SK-N-SH (cell line): Measurements from ENCODE around the gene GSTM4.

Source experiments
- SIN3A ChIP-seq: IDR thresholded peaks from 2 replicates; pipeline ENCODE4 v1.6.1; 2012; ENCODE audit warnings: low read depth, mild to moderate bottlenecking, low read length, moderate library complexity, borderline replicate concordance
- SMC3 ChIP-seq: IDR thresholded peaks from 2 replicates; pipeline ENCODE4 v1.6.1; 2012; ENCODE audit warnings: low read depth, low read length, improper control_type of control experiment

DNA sequence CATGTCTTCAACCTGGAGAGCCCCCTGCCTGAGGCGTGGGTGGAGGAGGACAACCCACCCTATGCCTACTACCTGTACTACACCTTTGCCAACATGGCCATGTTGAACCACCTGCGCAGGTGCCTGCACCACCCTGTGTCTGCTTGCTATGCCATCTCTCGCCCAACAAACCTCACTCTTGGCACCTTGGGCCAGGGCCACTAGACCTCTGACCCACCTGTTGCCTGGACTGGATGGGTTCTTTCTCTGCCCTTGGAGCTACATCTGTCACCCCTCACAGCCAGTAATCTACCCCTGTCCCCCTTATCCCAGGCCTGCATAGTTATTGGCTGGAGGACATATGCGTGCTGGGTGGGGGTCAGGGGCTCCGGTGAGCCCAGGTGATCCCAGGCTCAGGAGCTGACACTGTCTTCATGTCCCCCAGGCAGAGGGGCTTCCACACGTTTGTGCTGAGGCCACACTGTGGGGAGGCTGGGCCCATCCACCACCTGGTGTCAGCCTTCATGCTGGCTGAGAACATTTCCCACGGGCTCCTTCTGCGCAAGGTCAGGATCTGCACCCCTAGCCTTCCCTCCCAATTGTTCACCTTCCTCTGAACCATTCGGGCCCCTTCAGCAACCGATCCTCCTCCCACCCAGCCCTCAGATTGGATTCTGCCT is 26.4 kb upstream of the GSTM4 start:
- no peak for TF ChIP-seq SIN3A
- TF ChIP-seq SMC3 = no peak
